HepG2 (cell line): Measurements from ENCODE around the gene AMBRA1. TPM values are rescaled to one million over a fixed set of nuclear protein-coding genes. Genes with fewer than 3 reads are reported as not detected.
A peak's percentile ranks its signal among the peaks of the same experiment; 100 is the strongest.
"Not testable (repeated sequence)": the region's sequence is repeated elsewhere in the genome, so short reads cannot be mapped to it uniquely, and the experiment has no call there.

ENCODE experiments used
- ATAC-seq: fragments of 200-7000 bp; cut with Tn5 transposase; 3 replicates; pipeline ENCODE4 v1.9.1; 2020; ENCODE audit warnings: mild to moderate bottlenecking, moderate library complexity
- BruUV-seq: library from RNA; stranded (reverse); fragments of 400-500 nt; replicated peaks from 2 replicates; lab custom pipeline; 2021; lab: Mats Ljungman, UMichigan
- CTCF ChIA-PET: fragments of 300-600 bp; formaldehyde crosslinking; extraction: SDS; loops from one replicate; lab custom pipeline; 2021; ENCODE audit warnings: low total read pairs, inconsistent platforms, low intra/inter-chr PET ratio; lab: Yijun Ruan, JAX
- POLR2A ChIA-PET: fragments of 350-600 bp; sonication (Branson Sonifier 250); formaldehyde crosslinking; loops from one replicate; lab custom pipeline; 2020; ENCODE audit warnings: antibody characterized with exemption, inconsistent platforms; lab: Yijun Ruan, JAX
- DNase-seq: peaks from one replicate; pipeline ENCODE4 v3.0.0-alpha.2; 2015; ENCODE audit warnings: low spot score
- FAIRE-seq: peaks from 3 replicates; lab custom pipeline; 2011; peaks lifted over from hg19 to GRCh38; lab: Jason Lieb, UNC
- H2AFZ ChIP-seq: one replicate; pipeline ENCODE4 v1.6.1; 2011; ENCODE audit warnings: low read length, inconsistent platforms
- H3K27ac ChIP-seq: fragments of 300-600 bp; 3 replicates; pipeline ENCODE4 v1.8.0; 2011; ENCODE audit warnings: mixed run types, mild to moderate bottlenecking, mixed read lengths, low read length, inconsistent platforms; ENCODE audit not compliant: insufficient read depth; ENCODE audit errors: extremely low read length
- H3K27me3 ChIP-seq, 2 experiments: fragments of 200-600 bp in 1 of 2; 2 replicates in 1 of 2; 3 replicates in 1 of 2; pipeline versions ENCODE4 v1.6.0 to v1.8.0; 2011; ENCODE audit warnings: low read length in 2 of 2, mild to moderate bottlenecking in 2 of 2, moderate library complexity in 2 of 2, inconsistent platforms in 1 of 2; ENCODE audit not compliant: insufficient read depth in 2 of 2, control insufficient read depth in 1 of 2
- H3K36me3 ChIP-seq, 2 experiments: fragments of 200-600 bp in 1 of 2; replicated peaks in 1 of 2; 2 replicates in 1 of 2; 3 replicates in 1 of 2; pipeline versions ENCODE4 v1.5.1 to v1.8.0; 2011; ENCODE audit warnings: low read length in 2 of 2, inconsistent platforms in 1 of 2; ENCODE audit not compliant: insufficient read depth in 2 of 2, control insufficient read depth in 1 of 2
- H3K4me1 ChIP-seq: 2 replicates; pipeline ENCODE4 v1.5.1; 2012; ENCODE audit warnings: low read length, inconsistent platforms; ENCODE audit not compliant: insufficient read depth
- H3K4me2 ChIP-seq: 2 replicates; pipeline ENCODE4 v1.6.0; 2011; ENCODE audit warnings: low read depth, low read length, inconsistent platforms
- H3K4me3 ChIP-seq, 3 experiments: fragments of 200-600 bp in 1 of 3; sonication (generic), shearing (Covaris generic) in 1 of 3; replicated peaks in 1 of 3; 2 replicates each; pipeline ENCODE4 v1.5.1; 2011 to 2016; ENCODE audit warnings: low read length in 3 of 3, inconsistent platforms in 2 of 3, low read depth in 2 of 3, mild to moderate bottlenecking in 2 of 3, control low read depth in 1 of 3, mixed read lengths in 1 of 3; ENCODE audit not compliant: insufficient read depth in 1 of 3
- H3K79me2 ChIP-seq: one replicate; pipeline ENCODE4 v1.6.1; 2011; ENCODE audit warnings: low read length, inconsistent platforms; ENCODE audit not compliant: insufficient read depth
- H3K9ac ChIP-seq: 2 replicates; pipeline ENCODE4 v1.6.0; 2011; ENCODE audit warnings: mild to moderate bottlenecking, low read depth, low read length, inconsistent platforms; ENCODE audit not compliant: insufficient read depth
- H3K9me3 ChIP-seq: 2 replicates; pipeline ENCODE4 v1.5.1; 2012; ENCODE audit warnings: mild to moderate bottlenecking, low read length
- H4K20me1 ChIP-seq: 2 replicates; pipeline ENCODE4 v1.6.0; 2011; ENCODE audit warnings: inconsistent platforms, mild to moderate bottlenecking, low read length, moderate library complexity; ENCODE audit not compliant: insufficient read depth
- CEBPG ChIP-seq: IDR thresholded peaks from 2 replicates; pipeline ENCODE4 v1.6.1; 2016
- MAFK ChIP-seq, 2 experiments: IDR thresholded peaks in 1 of 2; conservative IDR thresholded peaks in 1 of 2; 2 replicates each; pipeline ENCODE4 v1.6.1; 2011; ENCODE audit warnings: improper control_type of control experiment in 2 of 2, low read length in 2 of 2
- PAX8 ChIP-seq: sonication (generic); formaldehyde crosslinking; IDR thresholded peaks from 2 replicates; pipeline ENCODE4 v1.8.0; 2022; ENCODE audit warnings: mild to moderate bottlenecking, missing genetic modification reagents, borderline replicate concordance
- ZBTB33 ChIP-seq: sonication (generic); formaldehyde crosslinking; IDR thresholded peaks from 2 replicates; pipeline ENCODE4 v1.4.0; 2020; ENCODE audit warnings: missing genetic modification reagents
- ZNF354B ChIP-seq: sonication (generic); formaldehyde crosslinking; IDR thresholded peaks from 2 replicates; pipeline ENCODE4 v1.8.0; 2022; ENCODE audit warnings: mild to moderate bottlenecking, missing genetic modification reagents
- ZNF460 ChIP-seq: sonication (generic); formaldehyde crosslinking; IDR thresholded peaks from 2 replicates; pipeline ENCODE4 v1.5.1; 2020; ENCODE audit warnings: missing genetic modification reagents, mild to moderate bottlenecking, borderline replicate concordance
- ZNF770 ChIP-seq: sonication (generic); formaldehyde crosslinking; IDR thresholded peaks from 2 replicates; pipeline ENCODE4 v1.5.0; 2020; ENCODE audit warnings: mild to moderate bottlenecking, missing genetic modification reagents
- WGBS: methylation state at CpG from one replicate; pipeline ENCODE4 v1.1.6; 2017; ENCODE audit warnings: low lambda C conversion rate; 5-methylcytosine and 5-hydroxymethylcytosine counted together
- in situ Hi-C: cut with HindIII; loops from 2 replicates; pipeline ENCODE4 v1.10.0; 2017; ENCODE audit warnings: low pct_unique_long_range_greater_than_20kb; ENCODE audit not compliant: extremely low pct_ligation_motif_present
- intact Hi-C: fragments of 100-400 bp; cut with micrococcal nuclease; formaldehyde crosslinking; loops from one replicate; pipeline ENCODE4 v1.10.0; 2022; ENCODE audit not compliant: unreplicated experiment
- polyA plus RNA-seq, 8 experiments: library from polyadenylated mRNA; depleted of rRNA in 3 of 8; stranded (reverse) in 7 of 8; unstranded in 1 of 8; fragments of >200 nt; fragmentation: Illumina TruSeq in 4 of 8; extraction: Trizol in 4 of 8; gene quantifications; 2 replicates each; pipeline versions ENCODE4 v1.2.1 to v1.2.3, GENCODE V29; 2011 to 2016; ENCODE audit warnings: low read depth in 4 of 8, missing spikeins in 1 of 8, mixed read lengths in 1 of 8; ENCODE audit not compliant: insufficient read depth in 1 of 8
- total RNA-seq, 5 experiments: library from RNA; depleted of rRNA; stranded (reverse); fragments of >200 nt; fragmentation: Illumina TruSeq; extraction: Trizol; gene quantifications; 2 replicates each; pipeline ENCODE4 v1.2.3, GENCODE V29; 2016; ENCODE audit warnings: low read depth in 1 of 5

Gene AMBRA1
- total and polyA plus RNA-seq, 2 of the 13 experiments (the other 11 are each of a cell fraction or from before 2014, with no cell fraction given), result 15.7 to 26.0 TPM

DNA sequence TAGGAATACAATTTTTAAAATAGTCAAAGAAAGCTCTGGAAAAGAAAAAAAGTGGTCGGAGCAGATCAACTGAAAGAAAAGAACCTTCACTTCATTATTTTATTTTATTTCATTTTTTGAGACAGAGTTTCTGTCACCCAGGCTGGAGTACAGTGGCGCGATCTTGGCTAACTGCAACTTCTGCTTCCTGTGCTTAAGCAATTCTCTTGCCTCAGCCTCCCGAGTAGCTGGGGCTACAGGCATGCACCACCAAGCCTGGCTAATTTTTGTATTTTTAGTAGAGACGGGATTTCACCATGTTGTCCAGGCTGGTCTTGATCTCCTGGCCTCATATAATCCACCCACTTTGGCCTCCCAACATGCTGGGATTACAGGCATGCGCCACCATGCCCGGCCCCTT lies 74.9 kb downstream of the AMBRA1 start:
- intact Hi-C loops, BruUV-seq, H2AFZ ChIP-seq, H3K4me3 ChIP-seq, H3K9me3 ChIP-seq, in situ Hi-C loops, H3K27me3 ChIP-seq, H3K4me2 ChIP-seq, DNase-seq, FAIRE-seq, H3K9ac ChIP-seq: not testable (repeated sequence)
- ATAC-seq, result peak; percentile 29
- peaks cover 63% of the 10 kb centered on the region for H3K4me1 ChIP-seq
- H3K36me3 ChIP-seq, result peaks cover 3 to 12% of the 10 kb centered on the region in 2 experiments; a peak in 4 of 5 replicates
- ChIA-PET POLR2A (interaction anchor here (1.4 kb wide), 1 partner anchor 35 kb away, joined by 4 read pairs; no protein-coding TSS in a partner anchor), CTCF (interaction anchor here (0.8 kb wide), 1 partner anchor 11 kb away, joined by 3 read pairs; no protein-coding TSS in a partner anchor)
- 77% methylated on average over 7 of the region's 7 CpGs for WGBS
- H3K27ac ChIP-seq, result peak overlapping the region; percentile 52
- peaks cover 80% of the 10 kb centered on the region for H3K79me2 ChIP-seq
- H4K20me1 ChIP-seq, result peaks cover 55% of the 10 kb centered on the region
- peak; percentile 77 for TF ChIP-seq ZNF460 (CRISPR knock-in tag)
- TF ChIP-seq CEBPG (CRISPR knock-in tag), result peak; percentile 50
- TF ChIP-seq ZNF354B, result 0 out of 2 replicates have a peak, but pooled peaks have one; percentile 21
- peak; percentile 59; the same call in 1 of the 2 replicates for TF ChIP-seq ZBTB33 (CRISPR knock-in tag)

- DNase-seq (no peak), ATAC-seq (no peak), FAIRE-seq (no peak)
- Histone ChIP-seq H4K20me1 (peaks cover 50% of the 10 kb centered on the region), H2AFZ (no peak overlapping the region), H3K79me2 (peaks cover 61% of the 10 kb centered on the region), H3K27ac (no peak overlapping the region), H3K4me2 (no peak overlapping the region), H3K36me3 (peaks cover 6 to 13% of the 10 kb centered on the region in 2 experiments), H3K4me1 (peaks cover 48% of the 10 kb centered on the region), H3K9ac (no peak overlapping the region), H3K4me3 (no peak overlapping the region), H3K27me3 (no peaks in the 10 kb centered on the region), H3K9me3 (no peaks in the 10 kb centered on the region)
- TF ChIP-seq ZNF770 (CRISPR knock-in tag) (0 out of 2 replicates have a peak, but pooled peaks have one; percentile 35), PAX8 (CRISPR knock-in tag) (no peak), MAFK (conservative IDR thresholded peaks at IDR 0.05 in 1 of 2, IDR thresholded peaks at IDR 0.05 in 1 of 2; ENCODE audit: low read length in 2 of 2) (peak; percentile 47 to 58)
- no TSS peak for BruUV-seq
- POLR2A ChIA-PET, result no interaction called here
- CTCF ChIA-PET, result no interaction called here
- in situ Hi-C loops, result no loop called here
- intact Hi-C loops, result no loop called here
- 100% methylated on average over 1 of the region's 1 CpG for WGBS
These were observed 79.5 kb downstream of the AMBRA1 start for GRCh38 chr11:46514370-46514769.
